GM18858 (cell line): ENCODE data around the gene ICAM5.

Experiments
- ATAC-seq: cut with Tn5 transposase; IDR thresholded peaks from one replicate; pipeline ENCODE4 v1.9.1; 2021; ENCODE audit not compliant: unreplicated experiment

ICAM5 gene

GRCh38 chr19:10291554-10292205 lies 1.9 kb downstream of the ICAM5 start:
- ATAC-seq: no peak

GRCh38 chr19:10292206-10292788 lies 2.5 kb downstream of the ICAM5 start:
- ATAC-seq: no peak

- no peak for ATAC-seq
Measured at GRCh38 chr19:10292789-10293636, 3.3 kb downstream of the ICAM5 start.

- ATAC-seq: no peak
Measured at GRCh38 chr19:10293637-10294367, 4.0 kb downstream of the ICAM5 start.

- ATAC-seq: no peak
Measured at GRCh38 chr19:10294368-10294697, 4.6 kb downstream of the ICAM5 start.

GRCh38 chr19:10295305-10295846 lies 5.6 kb downstream of the ICAM5 start:
- ATAC-seq: no peak

GRCh38 chr19:10295847-10296591 lies 6.3 kb downstream of the ICAM5 start:
- ATAC-seq: no peak

- ATAC-seq: no peak
Measured at GRCh38 chr19:10299545-10300458, 10.1 kb downstream of the ICAM5 start.

- ATAC-seq: no peak
Measured at GRCh38 chr19:10305139-10305806, 15.5 kb downstream of the ICAM5 start.

- no peak for ATAC-seq
Measured at GRCh38 chr19:10306327-10306726, 16.6 kb downstream of the ICAM5 start.

- ATAC-seq: no peak
Measured at GRCh38 chr19:10309423-10309822, 19.7 kb downstream of the ICAM5 start, which contains the start of gene ZGLP1. Gene ZGLP1 (minus strand): TSS chr19:10309815.

- ATAC-seq: no peak
Measured at GRCh38 chr19:10315335-10316214, 25.8 kb downstream of the ICAM5 start, which contains the start of gene FDX2. Gene FDX2 (minus strand): TSS chr19:10316015. CDS start chr19:10315996, 19 bp downstream.

GRCh38 chr19:10316229-10317044 lies 26.7 kb downstream of the ICAM5 start:
- no peak for ATAC-seq

GRCh38 chr19:10317045-10317856 lies 27.5 kb downstream of the ICAM5 start:
- no peak for ATAC-seq

GRCh38 chr19:10317857-10318462 lies 28.2 kb downstream of the ICAM5 start:
- ATAC-seq: no peak
